A673 (cell line): ENCODE measurements around the gene HIGD2A. TPM values are rescaled to one million over a fixed set of nuclear protein-coding genes. Genes with fewer than 3 reads are reported as not detected.

Experiments used
- BruUV-seq: library from RNA; stranded (reverse); fragments of 400-500 nt; replicated peaks from 2 replicates; lab custom pipeline; 2021; lab: Mats Ljungman, UMichigan
- CTCF ChIA-PET: fragments of 300-600 bp; sonication (Branson Sonifier 250); formaldehyde crosslinking; loops from one replicate; lab custom pipeline; 2022; ENCODE audit warnings: antibody characterized with exemption; lab: Charles Lee
- POLR2A ChIA-PET: fragments of 300-600 bp; sonication (Branson Sonifier 250); formaldehyde crosslinking; loops from one replicate; lab custom pipeline; 2022; ENCODE audit warnings: antibody characterized with exemption; ENCODE audit not compliant: low non-redundant PET; lab: Charles Lee
- DNase-seq: peaks from one replicate; pipeline ENCODE4 v3.0.0-alpha.2; 2015; ENCODE audit warnings: low spot score
- H3K27ac ChIP-seq: fragments of 200-600 bp; sonication (generic); 2 replicates; pipeline ENCODE4 v1.5.1; 2016; ENCODE audit warnings: mixed run types, low read depth, mild to moderate bottlenecking, mixed read lengths, antibody characterized with exemption, low read length; ENCODE audit not compliant: poor library complexity, severe bottlenecking
- H3K27me3 ChIP-seq: fragments of 200-600 bp; sonication (generic); replicated peaks from 2 replicates; pipeline ENCODE4 v1.6.1; 2017; ENCODE audit warnings: mixed run types, low read depth, mild to moderate bottlenecking, mixed read lengths, antibody characterized with exemption, low read length; ENCODE audit not compliant: insufficient read depth, poor library complexity
- H3K36me3 ChIP-seq: fragments of 200-600 bp; sonication (generic); 2 replicates; pipeline ENCODE4 v1.6.1; 2016; ENCODE audit warnings: mixed run types, mild to moderate bottlenecking, mixed read lengths, antibody characterized with exemption, low read length; ENCODE audit not compliant: insufficient read depth, poor library complexity, severe bottlenecking
- H3K4me1 ChIP-seq: fragments of 200-600 bp; sonication (generic); 2 replicates; pipeline ENCODE4 v1.6.1; 2017; ENCODE audit warnings: mixed run types, mild to moderate bottlenecking, mixed read lengths, antibody characterized with exemption, low read length; ENCODE audit not compliant: insufficient read depth, poor library complexity, severe bottlenecking
- H3K4me3 ChIP-seq: fragments of 200-600 bp; sonication (generic); 2 replicates; pipeline ENCODE4 v1.5.1; 2016; ENCODE audit warnings: low read depth, mixed run types, mild to moderate bottlenecking, mixed read lengths, low read length; ENCODE audit not compliant: poor library complexity, severe bottlenecking
- H3K9me3 ChIP-seq: fragments of 200-600 bp; sonication (generic); 2 replicates; pipeline ENCODE4 v1.6.1; 2016; ENCODE audit warnings: mixed run types, low read depth, mild to moderate bottlenecking, mixed read lengths, antibody characterized with exemption, low read length; ENCODE audit not compliant: poor library complexity, severe bottlenecking
- CTCF ChIP-seq: fragments of 300-800, 200-600 bp; sonication (generic); conservative IDR thresholded peaks from 2 replicates; pipeline ENCODE4 v1.5.1; 2017; ENCODE audit warnings: low read depth, mild to moderate bottlenecking, antibody characterized with exemption, low read length, moderate library complexity, mixed read lengths
- EZH2 ChIP-seq: fragments of 200-600 bp; sonication (generic); IDR thresholded peaks from 2 replicates; pipeline ENCODE4 v1.6.1; 2017; ENCODE audit warnings: borderline replicate concordance, low read depth, mild to moderate bottlenecking, mixed read lengths, antibody characterized with exemption, low read length; ENCODE audit not compliant: poor library complexity, severe bottlenecking
- intact Hi-C: fragments of 100-400 bp; cut with micrococcal nuclease; formaldehyde crosslinking; loops from one replicate; pipeline ENCODE4 v1.10.0; 2022; ENCODE audit not compliant: unreplicated experiment
- total RNA-seq: library from RNA; stranded (reverse); gene quantifications from 2 replicates; pipeline ENCODE4 v1.2.3, GENCODE V29; 2021

The HIGD2A gene
- total RNA-seq, 1 experiment from 2014 or later = 81.7 TPM

GRCh38 chr5:176416965-176417364, 28.4 kb downstream of the HIGD2A start:
- intact Hi-C loops = loop anchor here (5.0 kb wide), 2 partner anchors 155 to 200 kb away; no protein-coding TSS in a partner anchor
- ChIA-PET POLR2A (no interaction called here), CTCF (interaction anchor here (0.6 to 0.8 kb wide), 2 partner anchors 31 to 85 kb away, joined by 3 to 5 read pairs; no protein-coding TSS in a partner anchor)
- BruUV-seq = no TSS peak
- H3K4me1 ChIP-seq = peaks cover 6% of the 10 kb centered on the region
- H3K27ac ChIP-seq = no peak overlapping the region
- no peak for DNase-seq
- no peaks in the 10 kb centered on the region for H3K9me3 ChIP-seq
- H3K36me3 ChIP-seq = no peaks in the 10 kb centered on the region
- H3K27me3 ChIP-seq = no peaks in the 10 kb centered on the region
- no peak for TF ChIP-seq EZH2
- no peak for TF ChIP-seq CTCF
- H3K4me3 ChIP-seq = peak overlapping the region; percentile 82

DNA sequence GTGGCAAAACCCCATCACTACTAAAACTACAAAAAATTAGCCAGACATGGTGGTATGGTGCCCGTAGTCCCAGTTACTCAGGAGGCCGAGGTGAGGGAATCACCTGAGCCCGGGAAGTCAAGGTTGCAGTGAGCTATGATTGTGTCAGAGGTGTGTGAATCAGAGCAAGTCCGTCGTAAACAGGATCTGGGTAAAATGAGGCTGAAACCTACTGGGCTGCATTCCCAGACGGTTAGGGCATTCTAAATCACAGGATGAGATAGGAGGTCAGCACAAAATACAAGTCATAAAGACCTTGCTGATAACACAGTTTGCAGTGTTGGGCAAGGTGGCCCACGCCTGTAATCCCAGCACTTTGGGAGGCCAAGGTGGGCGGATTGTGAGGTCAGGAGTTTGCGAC, 29.7 kb downstream of the HIGD2A start:
- no peaks in the 10 kb centered on the region for H3K27me3 ChIP-seq
- ChIA-PET POLR2A (no interaction called here), CTCF (no interaction called here)
- H3K4me1 ChIP-seq = peaks cover 6% of the 10 kb centered on the region
- intact Hi-C loops = loop anchor here (5.0 kb wide), 2 partner anchors 154 to 199 kb away; no protein-coding TSS in a partner anchor
- no peak overlapping the region for H3K4me3 ChIP-seq
- DNase-seq = no peak
- BruUV-seq = no TSS peak
- H3K9me3 ChIP-seq = no peaks in the 10 kb centered on the region
- H3K27ac ChIP-seq = no peak overlapping the region
- TF ChIP-seq EZH2 (no peak), CTCF (no peak)
- H3K36me3 ChIP-seq = no peaks in the 10 kb centered on the region

- no peak overlapping the region for H3K27ac ChIP-seq
- intact Hi-C loops = no loop called here
- no peaks in the 10 kb centered on the region for H3K36me3 ChIP-seq
- TF ChIP-seq CTCF (no peak), EZH2 (no peak)
- CTCF ChIA-PET = no interaction called here
- H3K27me3 ChIP-seq = no peaks in the 10 kb centered on the region
- no peak for DNase-seq
- peaks cover 6% of the 10 kb centered on the region for H3K4me1 ChIP-seq
- H3K4me3 ChIP-seq = no peak overlapping the region
- no peaks in the 10 kb centered on the region for H3K9me3 ChIP-seq
- POLR2A ChIA-PET = no interaction called here
- BruUV-seq = no TSS peak
Measured at GRCh38 chr5:176420086-176420485, 31.5 kb downstream of the HIGD2A start.
